Activated CD4-positive, alpha-beta T cell treated with anti-CD3 and anti-CD28 coated beads for 36 hours (primary cell): Measurements from ENCODE around the gene RUVBL2. TPM values are rescaled to one million over a fixed set of nuclear protein-coding genes. Genes with fewer than 3 reads are reported as not detected.

Experiments used
- ATAC-seq: fragments of 200-7000 bp; cut with Tn5 transposase; one replicate; pipeline ENCODE4 v1.10.0; 2021; ENCODE audit warnings: mild to moderate bottlenecking, moderate library complexity
- CTCF ChIA-PET: fragments of 350-600 bp; sonication (Branson Sonifier 250); formaldehyde crosslinking; loops from one replicate; lab custom pipeline; 2021; ENCODE audit warnings: antibody characterized with exemption; lab: Charles Lee
- POLR2A ChIA-PET: fragments of 350-600 bp; sonication (Branson Sonifier 250); formaldehyde crosslinking; loops from one replicate; lab custom pipeline; 2021; ENCODE audit warnings: antibody characterized with exemption, inconsistent platforms; lab: Charles Lee
- DNase-seq: peaks from one replicate; pipeline ENCODE4 v3.0.0-alpha.2; 2020
- H3K27ac Mint-ChIP-seq: one replicate; pipeline ENCODE4 v1.8.0; 2021; ENCODE audit warnings: mixed read lengths
- H3K27me3 Mint-ChIP-seq: one replicate; pipeline ENCODE4 v1.8.0; 2021; ENCODE audit warnings: mixed read lengths
- H3K36me3 Mint-ChIP-seq: one replicate; pipeline ENCODE4 v1.8.0; 2021; ENCODE audit warnings: low read depth, mixed read lengths
- H3K4me1 Mint-ChIP-seq: one replicate; pipeline ENCODE4 v1.8.0; 2021; ENCODE audit warnings: mixed read lengths
- H3K4me3 Mint-ChIP-seq: one replicate; pipeline ENCODE4 v1.8.0; 2021; ENCODE audit warnings: mild to moderate bottlenecking, moderate library complexity, mixed read lengths
- H3K9me3 Mint-ChIP-seq: one replicate; pipeline ENCODE4 v1.8.0; 2021; ENCODE audit warnings: low read depth, mixed read lengths
- intact Hi-C, 2 experiments: fragments of 100-400 bp; cut with DNase I in 1 of 2; cut with micrococcal nuclease in 1 of 2; formaldehyde crosslinking; loops; one replicate each; pipeline versions ENCODE4 v1.14.2 to v1.15.1; 2022 to 2024; cut with DNase I, micrococcal nuclease
- total RNA-seq, 2 experiments: library from RNA; stranded (reverse); gene quantifications; one replicate each; pipeline ENCODE4 v1.2.3, GENCODE V29; 2021

Gene RUVBL2
- total RNA-seq, 2 experiments from 2014 or later: 155 to 178 TPM

DNA sequence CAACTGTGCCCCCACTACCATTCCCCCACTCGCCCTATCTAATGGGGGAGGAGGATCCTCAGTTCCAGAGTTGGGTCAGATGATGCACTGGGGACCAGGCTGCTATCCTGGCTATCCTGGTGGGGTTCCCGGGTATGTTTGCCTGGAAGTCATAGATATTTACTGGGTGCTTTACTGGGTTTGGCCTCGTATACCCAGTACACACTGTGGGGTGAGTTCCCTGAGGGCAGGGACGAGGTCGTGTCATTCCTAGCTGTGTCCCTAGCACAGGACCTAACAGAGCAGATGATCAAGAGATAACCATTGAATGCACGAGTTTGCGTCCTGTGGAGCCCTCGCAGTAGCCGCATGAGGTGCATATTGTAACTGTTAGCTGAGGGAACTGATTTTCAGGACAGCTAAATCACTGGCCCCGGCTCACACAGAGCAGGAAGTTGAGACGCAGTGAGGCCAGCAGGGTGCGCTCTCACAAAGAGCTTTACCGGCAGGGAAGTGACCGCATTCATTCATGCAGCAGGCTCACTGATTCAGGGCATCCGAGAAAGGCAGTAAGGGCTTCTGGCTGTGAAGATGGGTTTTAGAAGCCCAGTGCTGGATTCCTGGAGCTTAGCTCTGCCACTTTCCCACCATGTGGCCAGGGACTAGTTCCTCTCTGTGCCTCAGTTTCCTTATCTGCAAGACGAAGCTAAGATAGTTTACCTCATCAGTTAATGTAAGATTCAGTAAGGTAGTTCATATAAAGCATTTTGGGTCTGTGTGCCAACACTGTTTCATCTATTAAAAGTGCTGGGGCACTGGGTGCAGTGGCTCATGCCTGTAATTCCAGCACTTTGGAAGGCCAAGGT is 6.0 kb downstream of the RUVBL2 start:
- Mint-ChIP-seq H3K27ac (no peak overlapping the region), H3K36me3 (peaks cover 39% of the 10 kb centered on the region), H3K4me3 (no peak overlapping the region), H3K27me3 (no peaks in the 10 kb centered on the region), H3K4me1 (peaks cover 18% of the 10 kb centered on the region), H3K9me3 (no peaks in the 10 kb centered on the region)
- peak; percentile 90 for ATAC-seq
- peak; percentile 86 for DNase-seq
- ChIA-PET POLR2A (interaction anchor here (0.8 kb wide), 1 partner anchor 10 kb away, joined by 3 read pairs; no protein-coding TSS in a partner anchor), CTCF (interaction anchor here (0.6 to 2.7 kb wide), 19 partner anchors 10 to 204 kb away, joined by 3 to 13 read pairs (median 4); partner anchors contain the start of genes CGB2 and NUCB1)
- intact Hi-C loops: loop anchor here (5.0 to 10.0 kb wide), 3 partner anchors 145 to 675 kb away; partner anchors contain the start of gene EMP3 (in 1 of the 2)

DNA sequence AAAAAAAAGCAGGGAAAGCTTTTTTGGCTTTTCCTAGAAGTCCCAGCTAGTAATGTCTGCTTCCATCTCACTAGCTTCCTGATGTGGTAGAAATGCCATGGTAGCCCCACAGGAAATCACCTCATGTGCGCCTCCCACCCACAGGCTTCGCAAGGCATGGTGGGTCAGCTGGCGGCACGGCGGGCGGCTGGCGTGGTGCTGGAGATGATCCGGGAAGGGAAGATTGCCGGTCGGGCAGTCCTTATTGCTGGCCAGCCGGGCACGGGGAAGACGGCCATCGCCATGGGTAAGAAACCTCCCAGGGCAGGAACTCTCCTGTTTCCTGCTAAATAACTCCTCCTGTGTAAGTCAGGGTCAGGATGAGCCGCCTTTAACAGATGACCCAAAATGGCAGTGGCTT is 10.4 kb downstream of the RUVBL2 start:
- peaks cover 43% of the 10 kb centered on the region for H3K36me3 Mint-ChIP-seq
- no peaks in the 10 kb centered on the region for H3K9me3 Mint-ChIP-seq
- intact Hi-C loops: no loop called here
- H3K27me3 Mint-ChIP-seq: no peaks in the 10 kb centered on the region
- H3K4me1 Mint-ChIP-seq: peaks cover 5% of the 10 kb centered on the region
- CTCF ChIA-PET: interaction anchor here (0.6 to 1.8 kb wide), 3 partner anchors 10 to 922 kb away, joined by 3 read pairs; partner anchors contain the start of gene RUVBL2
- ATAC-seq (no peak), DNase-seq (no peak)
- POLR2A ChIA-PET: no interaction called here
- no peak overlapping the region for H3K4me3 Mint-ChIP-seq
- H3K27ac Mint-ChIP-seq: no peak overlapping the region

DNA sequence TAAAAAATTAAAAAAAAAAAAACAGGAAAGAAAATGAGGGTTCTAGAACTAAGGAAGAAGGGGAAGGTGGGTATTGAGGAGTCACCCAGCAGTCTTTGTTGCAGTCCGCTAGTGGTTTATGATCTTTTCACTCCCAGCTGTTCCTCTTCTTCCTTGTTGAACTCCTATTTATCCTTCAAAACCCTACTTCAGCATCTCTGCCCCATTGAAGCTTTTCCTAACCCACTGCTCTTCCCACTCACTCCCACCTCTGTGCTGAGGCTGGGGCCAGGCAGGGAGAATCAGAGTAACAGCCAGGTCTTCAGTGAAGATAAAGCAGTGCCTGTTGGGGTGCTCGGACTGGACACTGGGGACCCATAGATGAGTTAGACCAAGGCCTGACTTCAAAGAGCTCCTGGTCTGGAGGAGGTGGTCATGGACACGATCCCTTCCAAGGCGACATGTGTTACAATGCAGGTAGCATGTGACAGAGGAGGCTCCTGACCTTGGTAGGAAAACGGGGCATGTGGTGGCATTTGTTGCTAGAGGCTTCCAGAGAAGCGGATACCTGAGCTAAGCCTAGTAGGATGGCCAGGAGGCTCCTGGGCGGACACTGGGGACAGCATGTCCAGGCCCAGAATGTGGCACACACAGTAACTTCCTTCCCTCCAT is 11.4 kb downstream of the RUVBL2 start:
- no peak overlapping the region for H3K4me3 Mint-ChIP-seq
- intact Hi-C loops: no loop called here
- POLR2A ChIA-PET: no interaction called here
- no peaks in the 10 kb centered on the region for H3K27me3 Mint-ChIP-seq
- no peaks in the 10 kb centered on the region for H3K4me1 Mint-ChIP-seq
- ATAC-seq (no peak), DNase-seq (no peak)
- peaks cover 41% of the 10 kb centered on the region for H3K36me3 Mint-ChIP-seq
- CTCF ChIA-PET: interaction anchor here (0.6 kb wide), 1 partner anchor 16 kb away, joined by 4 read pairs; no protein-coding TSS in a partner anchor
- no peaks in the 10 kb centered on the region for H3K9me3 Mint-ChIP-seq
- H3K27ac Mint-ChIP-seq: no peak overlapping the region

DNA sequence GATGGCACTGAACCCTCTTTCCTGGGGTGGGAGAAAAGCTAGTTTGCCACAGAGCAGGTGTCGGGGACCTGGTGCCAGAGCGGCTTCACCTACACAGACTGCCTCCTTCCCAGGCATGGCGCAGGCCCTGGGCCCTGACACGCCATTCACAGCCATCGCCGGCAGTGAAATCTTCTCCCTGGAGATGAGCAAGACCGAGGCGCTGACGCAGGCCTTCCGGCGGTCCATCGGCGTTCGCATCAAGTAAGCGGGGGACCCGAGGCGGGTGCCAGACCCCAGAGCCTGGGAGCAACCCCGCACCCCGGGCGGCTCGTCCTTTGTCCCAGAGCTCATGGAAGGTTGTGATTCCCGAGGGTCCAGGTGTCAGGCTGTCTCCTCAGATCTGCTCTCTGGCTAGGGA is 13.2 kb downstream of the RUVBL2 start:
- POLR2A ChIA-PET: no interaction called here
- no peak for ATAC-seq
- intact Hi-C loops: no loop called here

DNA sequence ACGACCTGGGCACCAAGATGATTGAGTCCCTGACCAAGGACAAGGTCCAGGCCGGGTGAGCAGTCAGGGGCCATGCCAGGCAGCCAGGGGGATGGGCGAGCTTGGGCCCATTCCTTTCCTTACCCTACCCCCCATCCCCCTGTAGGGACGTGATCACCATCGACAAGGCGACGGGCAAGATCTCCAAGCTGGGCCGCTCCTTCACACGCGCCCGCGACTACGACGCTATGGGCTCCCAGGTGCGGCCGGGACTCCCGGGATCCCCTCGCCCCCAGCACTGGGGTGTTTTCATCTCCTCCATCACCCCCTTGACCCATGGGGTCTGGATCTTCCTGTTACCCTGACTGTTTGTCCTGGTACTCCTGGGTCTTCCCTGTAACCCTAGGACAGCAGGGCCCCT is 16.1 kb downstream of the RUVBL2 start:
- intact Hi-C loops: no loop called here
- no peaks in the 10 kb centered on the region for H3K4me1 Mint-ChIP-seq
- ATAC-seq (no peak), DNase-seq (no peak)
- ChIA-PET POLR2A (interaction anchor here (1.2 kb wide), 1 partner anchor 10 kb away, joined by 3 read pairs; no protein-coding TSS in a partner anchor), CTCF (interaction anchor here (0.7 to 2.3 kb wide), 3 partner anchors 10 to 344 kb away, joined by 3 to 11 read pairs (median 3); no protein-coding TSS in a partner anchor)
- no peak overlapping the region for H3K27ac Mint-ChIP-seq
- H3K9me3 Mint-ChIP-seq: no peaks in the 10 kb centered on the region
- no peak overlapping the region for H3K4me3 Mint-ChIP-seq
- peaks cover 30% of the 10 kb centered on the region for H3K36me3 Mint-ChIP-seq
- H3K27me3 Mint-ChIP-seq: no peaks in the 10 kb centered on the region

More for the DNA sequence above, 13.2 kb downstream of the RUVBL2 start:
- no peaks in the 10 kb centered on the region for H3K4me1 Mint-ChIP-seq
- no peak for DNase-seq
- no peak overlapping the region for H3K4me3 Mint-ChIP-seq
- no peaks in the 10 kb centered on the region for H3K27me3 Mint-ChIP-seq
- H3K36me3 Mint-ChIP-seq: peaks cover 45% of the 10 kb centered on the region
- no peaks in the 10 kb centered on the region for H3K9me3 Mint-ChIP-seq
- H3K27ac Mint-ChIP-seq: no peak overlapping the region
- CTCF ChIA-PET: interaction anchor here (0.6 to 1.3 kb wide), 2 partner anchors 9 to 15 kb away, joined by 3 to 4 read pairs; no protein-coding TSS in a partner anchor

DNA sequence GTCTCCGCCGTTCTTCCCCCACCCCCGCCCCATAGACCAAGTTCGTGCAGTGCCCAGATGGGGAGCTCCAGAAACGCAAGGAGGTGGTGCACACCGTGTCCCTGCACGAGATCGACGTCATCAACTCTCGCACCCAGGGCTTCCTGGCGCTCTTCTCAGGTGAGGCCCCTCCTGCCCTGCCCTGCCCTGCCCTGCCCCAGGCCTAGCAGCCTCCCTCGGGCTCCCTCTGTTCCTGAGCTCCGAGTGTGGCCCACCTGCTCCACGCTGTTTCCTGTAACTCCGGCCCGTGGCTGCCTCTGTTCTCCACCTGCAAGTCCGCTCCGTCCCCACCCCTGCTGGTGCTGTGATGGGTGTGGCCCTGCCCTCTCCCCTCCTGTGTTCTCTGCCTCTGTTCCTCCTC is 16.8 kb downstream of the RUVBL2 start:
- CTCF ChIA-PET: interaction anchor here (0.6 to 2.3 kb wide), 2 partner anchors 11 to 130 kb away, joined by 4 to 11 read pairs; no protein-coding TSS in a partner anchor
- Mint-ChIP-seq H3K4me3 (no peak overlapping the region), H3K27ac (no peak overlapping the region), H3K27me3 (no peaks in the 10 kb centered on the region), H3K4me1 (no peaks in the 10 kb centered on the region), H3K9me3 (no peaks in the 10 kb centered on the region), H3K36me3 (peaks cover 25% of the 10 kb centered on the region)
- intact Hi-C loops: no loop called here
- no peak for DNase-seq
- POLR2A ChIA-PET: no interaction called here
- no peak for ATAC-seq

DNA sequence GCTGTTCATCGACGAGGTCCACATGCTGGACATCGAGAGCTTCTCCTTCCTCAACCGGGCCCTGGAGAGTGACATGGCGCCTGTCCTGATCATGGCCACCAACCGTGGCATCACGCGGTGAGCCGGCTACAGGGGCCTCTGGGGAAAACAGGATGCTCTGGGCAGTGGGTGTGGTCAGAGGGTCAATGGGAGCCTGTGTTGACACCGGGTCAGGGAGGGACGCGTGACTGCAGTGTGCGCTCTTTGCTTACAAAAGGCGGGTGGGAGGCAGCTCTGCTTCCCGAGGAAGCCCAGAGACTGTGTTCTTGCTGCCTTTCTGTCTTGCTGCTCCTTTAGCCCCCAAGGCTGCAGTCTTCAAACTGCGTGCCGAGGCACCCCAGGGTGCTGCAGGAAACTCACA is 17.5 kb downstream of the RUVBL2 start:
- DNase-seq (no peak), ATAC-seq (no peak)
- H3K4me1 Mint-ChIP-seq: no peaks in the 10 kb centered on the region
- H3K27me3 Mint-ChIP-seq: no peaks in the 10 kb centered on the region
- H3K36me3 Mint-ChIP-seq: peaks cover 27% of the 10 kb centered on the region
- POLR2A ChIA-PET: no interaction called here
- intact Hi-C loops: no loop called here
- no peak overlapping the region for H3K27ac Mint-ChIP-seq
- no peaks in the 10 kb centered on the region for H3K9me3 Mint-ChIP-seq
- no peak overlapping the region for H3K4me3 Mint-ChIP-seq
- CTCF ChIA-PET: interaction anchor here (1.4 kb wide), 1 partner anchor 11 kb away, joined by 7 read pairs; no protein-coding TSS in a partner anchor

DNA sequence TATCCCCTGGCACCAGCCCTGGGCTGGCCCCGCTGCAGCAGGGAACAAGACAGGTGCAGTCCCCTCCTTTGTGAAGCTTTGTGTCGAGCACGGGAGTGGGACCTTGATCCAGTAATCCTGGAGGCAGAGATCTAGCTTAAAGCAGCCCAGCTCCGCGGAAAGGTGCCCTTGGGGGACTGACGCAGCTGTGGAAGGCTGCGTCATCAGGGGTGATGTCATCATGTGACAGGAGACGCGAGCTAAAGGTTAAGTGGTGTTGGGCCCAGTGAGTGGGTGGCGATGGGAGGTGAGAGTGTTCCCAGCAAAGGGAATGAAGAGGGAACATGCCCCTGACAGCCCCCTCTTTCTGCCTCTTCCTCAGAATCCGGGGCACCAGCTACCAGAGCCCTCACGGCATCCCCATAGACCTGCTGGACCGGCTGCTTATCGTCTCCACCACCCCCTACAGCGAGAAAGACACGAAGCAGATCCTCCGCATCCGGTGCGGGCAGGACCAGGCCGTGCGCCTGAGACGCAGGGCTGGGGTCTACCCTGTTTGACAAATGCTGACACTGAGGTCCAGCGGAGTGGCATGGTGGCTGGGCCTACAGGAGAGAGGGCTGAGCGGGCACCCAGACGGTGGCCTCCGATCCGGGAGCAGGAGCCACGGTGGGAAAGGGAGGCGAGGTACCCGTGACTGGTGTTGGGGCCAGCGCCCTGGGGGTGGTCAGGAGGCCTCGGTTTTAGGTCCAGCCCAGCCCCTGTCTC is 20.6 kb downstream of the RUVBL2 start:
- Mint-ChIP-seq H3K9me3 (no peaks in the 10 kb centered on the region), H3K4me1 (peaks cover 6% of the 10 kb centered on the region), H3K27ac (no peak overlapping the region), H3K4me3 (no peak overlapping the region), H3K36me3 (peaks cover 22% of the 10 kb centered on the region), H3K27me3 (peaks cover 3% of the 10 kb centered on the region)
- POLR2A ChIA-PET: no interaction called here
- DNase-seq: no peak
- CTCF ChIA-PET: interaction anchor here (0.5 kb wide), 1 partner anchor 353 kb away, joined by 3 read pairs; no protein-coding TSS in a partner anchor
- no peak for ATAC-seq
- intact Hi-C loops: no loop called here

DNA sequence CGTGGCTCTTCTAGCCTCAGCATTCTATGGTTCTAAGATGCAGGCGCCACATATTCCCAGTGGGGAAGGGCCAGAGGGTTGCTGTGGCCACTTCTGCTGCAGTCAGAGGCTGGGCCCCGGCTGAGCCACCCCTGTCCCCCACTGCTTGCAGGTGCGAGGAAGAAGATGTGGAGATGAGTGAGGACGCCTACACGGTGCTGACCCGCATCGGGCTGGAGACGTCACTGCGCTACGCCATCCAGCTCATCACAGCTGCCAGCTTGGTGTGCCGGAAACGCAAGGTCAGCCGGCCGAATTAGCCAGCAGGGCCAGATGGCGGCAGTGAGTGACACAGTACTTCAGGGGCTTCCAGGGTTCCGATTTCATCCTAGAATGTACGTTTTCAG is 21.2 kb downstream of the RUVBL2 start:
- DNase-seq: no peak
- no peak for ATAC-seq
- Mint-ChIP-seq H3K9me3 (no peaks in the 10 kb centered on the region), H3K4me1 (peaks cover 7% of the 10 kb centered on the region), H3K36me3 (peaks cover 17% of the 10 kb centered on the region), H3K27ac (no peak overlapping the region), H3K27me3 (peaks cover 4% of the 10 kb centered on the region), H3K4me3 (no peak overlapping the region)
- ChIA-PET POLR2A (no interaction called here), CTCF (no interaction called here)
- intact Hi-C loops: loop anchor here in 1 of 2 experiments (5.0 kb wide), 1 partner anchor 137 kb away; no protein-coding TSS in a partner anchor

DNA sequence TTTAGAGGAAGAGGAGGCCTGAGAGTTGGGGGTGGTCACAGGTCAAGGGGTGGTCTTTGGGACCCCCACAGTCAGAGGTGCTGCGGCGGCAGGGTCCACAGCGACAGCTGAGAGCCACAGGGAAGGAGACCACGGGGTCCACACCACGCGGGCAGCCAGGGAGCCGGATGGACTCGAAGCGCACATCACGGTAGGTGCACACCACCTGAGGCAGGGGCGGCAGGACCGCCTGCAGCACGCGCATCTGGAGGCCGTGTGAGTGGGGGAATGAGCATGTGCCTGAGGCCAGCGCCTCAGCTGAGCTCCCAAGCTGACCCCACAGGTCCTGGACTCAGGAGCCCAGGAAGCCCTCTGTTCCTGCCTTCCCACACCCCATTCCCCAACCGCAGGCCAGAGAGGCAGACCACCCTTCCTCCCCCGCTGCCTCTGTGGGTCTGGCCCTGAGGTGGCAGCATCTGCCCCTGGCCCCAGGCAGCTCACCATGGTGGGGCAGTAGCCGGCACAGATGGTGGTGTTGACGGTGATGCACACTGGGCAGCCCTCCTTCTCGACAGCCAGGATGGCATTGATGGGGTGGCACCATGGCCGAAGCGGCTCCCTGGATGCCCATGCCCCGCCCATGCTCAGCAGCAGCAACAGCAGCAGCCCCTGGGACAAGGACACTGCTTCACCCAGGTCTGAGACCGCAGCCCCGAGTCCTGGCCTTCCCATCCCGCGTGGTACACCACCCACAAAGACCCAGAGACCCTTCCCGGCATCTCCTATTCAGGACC is 22.6 kb downstream of the RUVBL2 start:
- Mint-ChIP-seq H3K4me3 (no peak overlapping the region), H3K4me1 (peaks cover 11% of the 10 kb centered on the region), H3K9me3 (no peaks in the 10 kb centered on the region), H3K36me3 (peaks cover 11% of the 10 kb centered on the region), H3K27me3 (peaks cover 6% of the 10 kb centered on the region), H3K27ac (no peak overlapping the region)
- intact Hi-C loops: loop anchor here in 1 of 2 experiments (5.0 kb wide), 1 partner anchor 136 kb away; no protein-coding TSS in a partner anchor
- ChIA-PET CTCF (interaction anchor here (0.9 kb wide), 1 partner anchor 17 kb away, joined by 3 read pairs; no protein-coding TSS in a partner anchor), POLR2A (no interaction called here)
- DNase-seq: no peak
- no peak for ATAC-seq
